Activated CD4-positive, alpha-beta T cell treated with anti-CD3 and anti-CD28 coated beads, Interleukin-10, Interleukin-2, amounts not matched to agents 100 ng/mL and 50 ng/mL, durations not matched to agents 16 hours and 8 hours (primary cell): ENCODE data around the gene NDUFA5.

Source experiments
- DNase-seq: peaks from one replicate; pipeline ENCODE4 v3.0.0-alpha.2; 2020

Gene NDUFA5

DNA sequence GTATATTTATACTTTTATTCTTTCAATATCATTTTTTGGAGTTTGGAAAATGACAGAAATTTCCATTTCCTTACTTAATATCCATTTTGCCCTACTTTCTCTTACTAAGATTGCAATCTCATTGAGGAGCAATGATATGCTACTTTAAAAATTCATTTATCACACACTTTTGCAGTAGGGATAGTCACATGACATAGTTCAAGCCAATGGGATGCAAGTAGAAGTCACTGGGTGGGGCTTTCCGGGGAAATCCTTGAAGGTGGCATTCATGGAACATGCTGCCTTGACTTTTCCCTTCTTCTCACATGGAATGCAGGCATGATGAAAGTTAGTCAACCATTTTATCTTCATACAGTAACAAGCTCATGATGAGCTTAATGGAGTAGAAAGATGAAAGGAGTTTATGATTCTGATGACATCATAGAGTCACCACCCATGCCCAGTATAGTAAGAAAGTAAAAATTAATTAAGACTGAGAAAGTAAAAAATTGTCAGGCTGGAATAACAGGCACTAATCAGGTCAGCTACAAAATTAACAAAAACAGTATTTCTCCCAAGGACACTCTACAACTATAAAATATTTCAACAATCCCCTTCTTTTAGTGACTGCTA, 56.6 kb downstream of the NDUFA5 start:
- DNase-seq = no peak

DNA sequence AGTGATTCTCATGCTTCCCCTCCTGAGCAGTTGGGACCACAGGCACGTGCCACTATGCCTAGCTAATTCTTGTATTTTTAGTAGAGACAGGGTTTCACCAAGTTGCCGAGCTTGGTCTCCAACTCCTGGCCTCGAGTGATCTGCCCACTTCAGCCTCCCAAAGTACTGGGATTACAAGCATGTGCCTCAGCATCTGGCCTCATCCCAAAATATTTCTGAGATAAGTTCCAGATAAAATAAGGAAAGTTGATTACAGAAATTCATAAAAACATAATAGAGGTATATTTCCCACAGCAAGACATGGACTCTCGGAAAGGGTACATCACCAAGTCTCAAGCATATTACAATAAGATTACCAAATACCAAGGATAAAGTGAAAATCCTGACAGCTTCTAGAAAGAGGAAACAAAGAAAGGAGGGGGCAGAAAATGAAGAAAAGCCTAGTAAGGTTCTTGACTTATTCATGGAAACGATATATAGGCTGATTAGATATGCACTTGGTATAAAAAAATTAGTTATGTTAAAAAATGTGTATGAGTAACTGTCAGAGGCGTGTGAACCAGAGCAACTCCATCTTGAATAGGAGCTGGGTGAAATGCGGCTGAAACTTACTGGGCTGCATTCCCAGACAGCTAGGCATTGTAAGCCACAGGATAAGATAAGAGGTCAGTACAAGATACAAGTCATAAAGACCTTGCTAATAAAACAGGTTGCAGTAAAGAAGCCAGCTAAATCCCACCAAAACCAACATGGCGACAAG, 58.2 kb downstream of the NDUFA5 start:
- DNase-seq = no peak

GRCh38 chr7:123498601-123499000, 59.0 kb downstream of the NDUFA5 start:
- DNase-seq = no peak

DNA sequence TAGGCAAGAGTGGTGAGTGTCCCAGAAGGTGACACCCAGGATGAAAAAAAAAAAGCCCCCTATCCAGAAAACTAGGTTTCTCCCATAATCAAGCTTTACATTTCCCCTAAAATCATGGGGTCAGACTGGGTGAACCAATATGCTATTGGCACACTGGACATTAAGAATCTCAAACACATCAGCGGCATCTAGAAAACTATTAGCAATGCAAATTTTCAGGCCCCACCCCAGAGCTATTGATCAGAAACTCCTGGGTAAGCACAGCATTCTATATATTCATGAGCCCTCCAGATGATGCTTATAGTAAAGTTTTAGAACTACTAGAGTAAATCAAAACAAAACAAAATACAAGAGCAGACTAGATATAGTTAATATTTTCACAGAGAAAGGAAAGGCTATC, 59.6 kb downstream of the NDUFA5 start:
- DNase-seq = no peak

DNA sequence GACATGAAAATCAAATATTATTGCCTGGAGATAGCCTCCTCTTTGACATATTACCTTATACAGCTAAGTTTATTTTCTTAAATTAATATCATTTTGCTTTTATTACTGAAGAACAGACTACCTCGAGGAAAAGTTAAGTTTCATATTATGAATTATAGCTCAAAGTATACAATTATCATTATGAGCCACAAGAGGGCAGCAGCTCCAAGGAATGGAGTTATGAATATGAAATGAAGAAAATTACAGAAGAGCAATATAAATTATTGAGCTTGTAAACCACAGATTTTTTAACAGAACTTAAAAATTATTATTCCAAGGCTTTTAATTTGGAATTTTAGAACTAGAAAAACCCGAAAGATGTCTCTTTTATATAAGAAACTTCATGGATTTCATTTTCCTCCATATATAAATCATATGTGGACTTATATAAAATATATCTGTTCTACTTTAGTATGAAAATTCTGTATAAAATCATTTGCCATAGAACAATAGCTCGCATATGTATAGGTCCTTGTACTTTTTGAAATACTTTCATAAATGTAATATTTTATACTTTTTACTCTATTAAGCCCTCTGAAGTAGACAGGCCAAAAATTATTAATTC, 63.3 kb downstream of the NDUFA5 start:
- DNase-seq = peak; percentile 37

- DNase-seq = no peak
These were observed 65.1 kb downstream of the NDUFA5 start for GRCh38 chr7:123492485-123492884.
